Measurements from ENCODE around the gene HSBP1. TPM values are rescaled to one million over a fixed set of nuclear protein-coding genes. Genes with fewer than 3 reads are reported as not detected.
A peak's percentile ranks its signal among the peaks of the same experiment; 100 is the strongest.

HSBP1 gene
- total and polyA plus RNA-seq, 2 of the 8 experiments (the other 6 are each of a cell fraction or from before 2014, with no cell fraction given), result 78.4 to 219 TPM

GRCh38 chr16:83862661-83863060 lies 54.9 kb downstream of the HSBP1 start:
- no peak overlapping the region for H3K9ac ChIP-seq (replicated peaks in 1 of 4; ENCODE audit: extremely low read depth in 1 of 4, low read depth in 3 of 4, low read length in 3 of 4)
- H3K79me2 ChIP-seq (ENCODE audit: control insufficient read depth in 1 of 2, insufficient read depth in 2 of 2, low read length in 2 of 2), result no peaks in the 10 kb centered on the region
- DNase-seq (ENCODE audit: low read depth in 1 of 2, low spot score in 2 of 2) (no peak), FAIRE-seq (no peak)
- no peak overlapping the region for H2BK20ac ChIP-seq (ENCODE audit: low read length)
- no peak overlapping the region for H2BK15ac ChIP-seq (ENCODE audit: low read length)
- WGBS, 2 experiments (ENCODE audit: extremely low coverage in 1 of 2, insufficient coverage in 1 of 2, insufficient read length in 1 of 2, insufficient replicate concordance in 2 of 2, low coverage in 1 of 2, low lambda C conversion rate in 2 of 2, missing lambda C conversion rate in 1 of 2), result 86% methylated on average over 7 of the region's 7 CpGs; no CpG with 5 or more reads in 1 of the 2 experiments
- H2BK12ac ChIP-seq (ENCODE audit: low read depth, low read length), result no peak overlapping the region
- no peak overlapping the region for H4K8ac ChIP-seq (ENCODE audit: extremely low read depth, insufficient read depth, low read length)
- H4K91ac ChIP-seq (replicated peaks; ENCODE audit: insufficient read length, low read length), result no peak overlapping the region
- H3K36me3 ChIP-seq (ENCODE audit: control insufficient read depth in 2 of 4, insufficient read depth in 4 of 4, low read length in 3 of 4), result no peaks in the 10 kb centered on the region
- H3K4me3 ChIP-seq (ENCODE audit: extremely low read depth in 1 of 4, insufficient read depth in 2 of 4, low read depth in 3 of 4, low read length in 4 of 4), result no peak overlapping the region
- no peak overlapping the region for H3K14ac ChIP-seq (ENCODE audit: insufficient read length)
- H3K4ac ChIP-seq (replicated peaks; ENCODE audit: insufficient read length, low read depth, low read length), result no peak overlapping the region
- no peaks in the 10 kb centered on the region for H3K79me1 ChIP-seq (ENCODE audit: low read depth, low read length)
- H4K5ac ChIP-seq (ENCODE audit: insufficient read length, low read depth, low read length), result no peak overlapping the region
- H3K4me2 ChIP-seq (ENCODE audit: insufficient read depth in 1 of 2, low read depth in 2 of 2, low read length in 2 of 2), result no peak overlapping the region; a peak in 1 of 4 replicates
- H2AFZ ChIP-seq (ENCODE audit: low read length), result no peak overlapping the region
- H3K23ac ChIP-seq (ENCODE audit: insufficient read length), result no peak overlapping the region
- 0 out of 4 replicates have a peak, but pooled peaks cover 0 to 4% of the 10 kb centered on the region in 2 experiments for H3K9me3 ChIP-seq (ENCODE audit: insufficient read depth in 2 of 2, low read depth in 1 of 2, low read length in 1 of 2)
- no peaks in the 10 kb centered on the region for H3K23me2 ChIP-seq (ENCODE audit: low read depth, low read length)
- CTCF ChIA-PET (ENCODE audit: partially characterized antibody), result interaction anchor here (0.6 to 2.5 kb wide), 5 partner anchors 20 to 1984 kb away, joined by 3 to 7 read pairs (median 3); no protein-coding TSS in a partner anchor
- no peak overlapping the region for H3K27ac ChIP-seq (ENCODE audit: low read depth, low read length)
- no peaks in the 10 kb centered on the region for H4K20me1 ChIP-seq (replicated peaks in 1 of 2; ENCODE audit: control insufficient read depth in 1 of 2, insufficient read depth in 2 of 2, low read length in 2 of 2)
- peaks cover 0 to 8% (median 3%) of the 10 kb centered on the region in 4 experiments; a peak in 4 of 7 replicates for H3K4me1 ChIP-seq (replicated peaks in 1 of 4; ENCODE audit: control insufficient read depth in 3 of 4, insufficient read depth in 4 of 4, low read length in 3 of 4)
- no peak overlapping the region for H3K18ac ChIP-seq (ENCODE audit: extremely low read depth, low read length)
- POLR2A ChIA-PET (ENCODE audit: partially characterized antibody), result interaction anchor here (1.4 kb wide), 1 partner anchor 12 kb away, joined by 3 read pairs; no protein-coding TSS in a partner anchor
- TF ChIP-seq CTBP2 (IDR thresholded peaks at IDR 0.05; ENCODE audit: borderline replicate concordance, insufficient read depth, insufficient read length, low read length), result no peak
- peak; percentile 92 for TF ChIP-seq MAFK (IDR thresholded peaks at IDR 0.05; ENCODE audit: low read depth, low read length)
- H3K27me3 ChIP-seq (replicated peaks in 1 of 4; ENCODE audit: control insufficient read depth in 3 of 4, extremely low read depth in 1 of 4, insufficient read depth in 3 of 4, low read length in 3 of 4), result no peaks in the 10 kb centered on the region
- no peak overlapping the region for H2AK5ac ChIP-seq (ENCODE audit: low read depth, low read length)
- H2BK120ac ChIP-seq (replicated peaks; ENCODE audit: low read depth, low read length), result no peak overlapping the region
- H3K56ac ChIP-seq (replicated peaks; ENCODE audit: insufficient read length, low read depth, low read length), result no peak overlapping the region
- no peak overlapping the region for H2BK5ac ChIP-seq (ENCODE audit: low read depth, low read length)

Data from H1 (cell line).